ENCODE results near the gene TSPAN33. TPM values are rescaled to one million over a fixed set of nuclear protein-coding genes. Genes with fewer than 3 reads are reported as not detected.
"Not testable (repeated sequence)": the region's sequence is repeated elsewhere in the genome, so short reads cannot be mapped to it uniquely, and the experiment has no call there.

The TSPAN33 gene
- total RNA-seq, 2 experiments from 2014 or later, result 9.3 to 11.0 TPM

GRCh38 chr7:129115676-129116075 is 28.8 kb upstream of the TSPAN33 start:
- no peak for DNase-seq
- peaks cover 3% of the 10 kb centered on the region for H3K4me1 Mint-ChIP-seq (ENCODE audit: low read depth)
- CTCF ChIA-PET, result interaction anchor here (0.8 to 3.9 kb wide), 3 partner anchors 24 to 232 kb away, joined by 3 to 14 read pairs (median 12); no protein-coding TSS in a partner anchor
- H3K4me3 Mint-ChIP-seq, result no peak overlapping the region
- no peak overlapping the region for H3K27ac Mint-ChIP-seq
- H3K27me3 Mint-ChIP-seq, result peaks cover 2% of the 10 kb centered on the region
- no peak for ATAC-seq
- TF ChIP-seq CTCF (IDR thresholded peaks at IDR 0.05), result no peak
- peaks cover under 1% of the 10 kb centered on the region for H3K9me3 Mint-ChIP-seq
- POLR2A ChIA-PET, result no interaction called here
- intact Hi-C loops (cut with micrococcal nuclease), result no loop called here
- no peaks in the 10 kb centered on the region for H3K36me3 Mint-ChIP-seq (ENCODE audit: low read depth)

GRCh38 chr7:129118182-129118581 is 26.3 kb upstream of the TSPAN33 start:
- TF ChIP-seq CTCF (IDR thresholded peaks at IDR 0.05), result no peak
- intact Hi-C loops (cut with micrococcal nuclease), result no loop called here
- peaks cover 2% of the 10 kb centered on the region for H3K27me3 Mint-ChIP-seq
- no peak overlapping the region for H3K27ac Mint-ChIP-seq
- H3K4me1 Mint-ChIP-seq (ENCODE audit: low read depth), result peaks cover 19% of the 10 kb centered on the region
- peaks cover 9% of the 10 kb centered on the region for H3K9me3 Mint-ChIP-seq
- POLR2A ChIA-PET, result no interaction called here
- no peak overlapping the region for H3K4me3 Mint-ChIP-seq
- peaks cover 5% of the 10 kb centered on the region for H3K36me3 Mint-ChIP-seq (ENCODE audit: low read depth)
- CTCF ChIA-PET, result interaction anchor here (1.5 kb wide), 1 partner anchor 27 kb away, joined by 7 read pairs; no protein-coding TSS in a partner anchor
- ATAC-seq (no peak), DNase-seq (no peak)

- Mint-ChIP-seq H3K4me3 (no peak overlapping the region), H3K27me3 (peaks cover 2% of the 10 kb centered on the region), H3K27ac (no peak overlapping the region), H3K9me3 (peaks cover 9% of the 10 kb centered on the region), H3K36me3 (ENCODE audit: low read depth) (peaks cover 5% of the 10 kb centered on the region), H3K4me1 (ENCODE audit: low read depth) (peaks cover 25% of the 10 kb centered on the region)
- intact Hi-C loops (cut with micrococcal nuclease), result no loop called here
- ChIA-PET CTCF (no interaction called here), POLR2A (no interaction called here)
- DNase-seq (no peak), ATAC-seq (no peak)
- no peak for TF ChIP-seq CTCF (IDR thresholded peaks at IDR 0.05)
These were observed 25.5 kb upstream of the TSPAN33 start for GRCh38 chr7:129118976-129119375.

GRCh38 chr7:129121501-129122077 is 22.9 kb upstream of the TSPAN33 start:
- H3K4me3 Mint-ChIP-seq, result not testable (repeated sequence)
- ChIA-PET POLR2A (interaction anchor here (1.0 to 1.6 kb wide), 2 partner anchors 22 to 30 kb away, joined by 3 to 4 read pairs; partner anchors contain the start of gene TSPAN33), CTCF (interaction anchor here (0.9 kb wide), 1 partner anchor 23 kb away, joined by 3 read pairs; no protein-coding TSS in a partner anchor)

GRCh38 chr7:129122078-129122750 is 22.3 kb upstream of the TSPAN33 start:
- TF ChIP-seq CTCF (IDR thresholded peaks at IDR 0.05), result no peak
- ATAC-seq (peak; percentile 52), DNase-seq (no peak)
- Mint-ChIP-seq H3K27me3 (peaks cover 4% of the 10 kb centered on the region), H3K9me3 (peaks cover 9% of the 10 kb centered on the region), H3K4me1 (ENCODE audit: low read depth) (peaks cover 25% of the 10 kb centered on the region), H3K27ac (peak overlapping the region; percentile 69), H3K36me3 (ENCODE audit: low read depth) (peaks cover 5% of the 10 kb centered on the region), H3K4me3 (no peak overlapping the region)
- CTCF ChIA-PET, result interaction anchor here (0.8 to 1.0 kb wide), 4 partner anchors 8 to 33 kb away, joined by 3 read pairs; no protein-coding TSS in a partner anchor
- intact Hi-C loops (cut with micrococcal nuclease), result no loop called here
- POLR2A ChIA-PET, result interaction anchor here (1.0 to 1.6 kb wide), 2 partner anchors 22 to 31 kb away, joined by 3 to 4 read pairs; partner anchors contain the start of gene TSPAN33

More at GRCh38 chr7:129121501-129122077, 22.9 kb upstream of the TSPAN33 start:
- Mint-ChIP-seq H3K4me1 (ENCODE audit: low read depth) (peaks cover 25% of the 10 kb centered on the region), H3K27ac (peak overlapping the region; percentile 69)
- intact Hi-C loops (cut with micrococcal nuclease); H3K36me3 Mint-ChIP-seq (ENCODE audit: low read depth); H3K27me3 Mint-ChIP-seq; H3K9me3 Mint-ChIP-seq; DNase-seq; ATAC-seq: not testable (repeated sequence)
